OCI-LY1 (cell line): ENCODE data around the gene HMGXB3.

Experiments used
- CTCF ChIP-seq: fragments of 200-600 bp; sonication (generic), shearing (Covaris generic); IDR thresholded peaks from 2 replicates; pipeline ENCODE4 v1.5.1; 2017; ENCODE audit warnings: mild to moderate bottlenecking, antibody characterized with exemption, low read length, moderate library complexity, mixed read lengths
- EZH2 ChIP-seq: fragments of 200-600 bp; sonication (generic), shearing (Covaris generic); IDR thresholded peaks from 2 replicates; pipeline ENCODE4 v1.8.0; 2017; ENCODE audit warnings: borderline replicate concordance, mixed run types, mild to moderate bottlenecking, antibody characterized with exemption, low read length, moderate library complexity, mixed read lengths

GRCh38 chr5:149953436-149954121 is 47.0 kb upstream of the HMGXB3 start:
- no peak for TF ChIP-seq CTCF
- no peak for TF ChIP-seq EZH2
